AG08395 (cell line): ENCODE results near the gene COL11A1.
"Not testable (repeated sequence)": the region's sequence is repeated elsewhere in the genome, so short reads cannot be mapped to it uniquely, and the experiment has no call there.

Experiments used
- DNase-seq: peaks from one replicate; pipeline ENCODE4 v3.0.0; 2012; ENCODE audit warnings: mixed read lengths, low spot score

Gene COL11A1

GRCh38 chr1:103108376-103109150 is at the start of gene COL11A1:
COL11A1 (minus strand) TSS chr1:103108522; CDS start chr1:103108178, 344 bp downstream.
- no peak for DNase-seq

- DNase-seq: no peak
These were observed 48.6 kb upstream of the COL11A1 start for GRCh38 chr1:103156966-103157365.

GRCh38 chr1:103146166-103146565 is 37.8 kb upstream of the COL11A1 start:
- DNase-seq: no peak

- no peak for DNase-seq
These were observed 37.1 kb upstream of the COL11A1 start for GRCh38 chr1:103145449-103145848.

GRCh38 chr1:103144681-103145080 is 36.4 kb upstream of the COL11A1 start:
- no peak for DNase-seq

- no peak for DNase-seq
These were observed 34.1 kb upstream of the COL11A1 start for GRCh38 chr1:103142461-103142860.

- no peak for DNase-seq
These were observed 21.5 kb upstream of the COL11A1 start for GRCh38 chr1:103129796-103130195.

GRCh38 chr1:103129255-103129654 is 20.9 kb upstream of the COL11A1 start:
- DNase-seq: peak; percentile 27

GRCh38 chr1:103128256-103128655 is 19.9 kb upstream of the COL11A1 start:
- DNase-seq: not testable (repeated sequence)

- DNase-seq: no peak
These were observed 16.9 kb upstream of the COL11A1 start for GRCh38 chr1:103125219-103125618.

- no peak for DNase-seq
These were observed 14.8 kb upstream of the COL11A1 start for GRCh38 chr1:103122983-103123720.

- no peak for DNase-seq
These were observed 12.7 kb upstream of the COL11A1 start for GRCh38 chr1:103120981-103121380.

- no peak for DNase-seq
These were observed 4.2 kb upstream of the COL11A1 start for GRCh38 chr1:103112546-103112945.

- DNase-seq: no peak
These were observed 3.6 kb upstream of the COL11A1 start for GRCh38 chr1:103111926-103112325.

- DNase-seq: no peak
These were observed 2.4 kb upstream of the COL11A1 start for GRCh38 chr1:103110701-103111100.

GRCh38 chr1:103109311-103109920 is 1.1 kb upstream of the COL11A1 start:
- no peak for DNase-seq

GRCh38 chr1:103107741-103108375 is 464 bp downstream of the COL11A1 start:
- no peak for DNase-seq

- DNase-seq: peak; percentile 49
These were observed 1.6 kb downstream of the COL11A1 start for GRCh38 chr1:103106426-103107341.

GRCh38 chr1:103101399-103101798 is 6.9 kb downstream of the COL11A1 start:
- no peak for DNase-seq

- DNase-seq: no peak
These were observed 19.1 kb downstream of the COL11A1 start for GRCh38 chr1:103089221-103089620.

GRCh38 chr1:103087256-103087655 is 21.1 kb downstream of the COL11A1 start:
- no peak for DNase-seq
